ENCODE results near the gene TAS2R9. TPM values are rescaled to one million over a fixed set of nuclear protein-coding genes. Genes with fewer than 3 reads are reported as not detected.
"Not testable (repeated sequence)": the region's sequence is repeated elsewhere in the genome, so short reads cannot be mapped to it uniquely, and the experiment has no call there.

Gene TAS2R9
- total and polyA plus RNA-seq, 3 donors from 2014 or later = not detected

DNA sequence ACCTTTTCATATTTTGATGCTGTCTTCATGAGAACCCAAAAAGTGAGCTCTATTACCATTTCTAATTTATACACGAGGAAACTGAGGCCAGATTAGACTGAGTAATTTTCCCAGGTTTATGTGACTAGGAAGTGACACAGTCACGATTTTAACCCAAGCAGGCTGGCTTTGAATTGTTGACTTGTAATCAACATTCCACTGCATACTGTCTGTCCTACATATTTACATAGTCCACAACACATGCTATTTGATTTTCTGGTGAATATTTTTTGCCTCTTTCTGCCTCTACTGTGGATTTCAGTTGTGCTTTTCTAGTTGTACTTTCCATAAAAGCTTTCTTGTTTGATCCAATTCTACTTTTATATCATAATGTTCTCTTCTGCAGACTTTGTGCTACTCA lies 15.7 kb downstream of the TAS2R9 start:
- TF ChIP-seq, protein P1, sequence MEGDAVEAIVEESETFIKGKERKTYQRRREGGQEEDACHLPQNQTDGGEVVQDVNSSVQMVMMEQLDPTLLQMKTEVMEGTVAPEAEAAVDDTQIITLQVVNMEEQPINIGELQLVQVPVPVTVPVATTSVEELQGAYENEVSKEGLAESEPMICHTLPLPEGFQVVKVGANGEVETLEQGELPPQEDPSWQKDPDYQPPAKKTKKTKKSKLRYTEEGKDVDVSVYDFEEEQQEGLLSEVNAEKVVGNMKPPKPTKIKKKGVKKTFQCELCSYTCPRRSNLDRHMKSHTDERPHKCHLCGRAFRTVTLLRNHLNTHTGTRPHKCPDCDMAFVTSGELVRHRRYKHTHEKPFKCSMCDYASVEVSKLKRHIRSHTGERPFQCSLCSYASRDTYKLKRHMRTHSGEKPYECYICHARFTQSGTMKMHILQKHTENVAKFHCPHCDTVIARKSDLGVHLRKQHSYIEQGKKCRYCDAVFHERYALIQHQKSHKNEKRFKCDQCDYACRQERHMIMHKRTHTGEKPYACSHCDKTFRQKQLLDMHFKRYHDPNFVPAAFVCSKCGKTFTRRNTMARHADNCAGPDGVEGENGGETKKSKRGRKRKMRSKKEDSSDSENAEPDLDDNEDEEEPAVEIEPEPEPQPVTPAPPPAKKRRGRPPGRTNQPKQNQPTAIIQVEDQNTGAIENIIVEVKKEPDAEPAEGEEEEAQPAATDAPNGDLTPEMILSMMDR (IDR thresholded peaks at IDR 0.05) = no peak
- no peak for TF ChIP-seq POLR2A (IDR thresholded peaks at IDR 0.05)
- H3K4me3 ChIP-seq = no peak overlapping the region
- intact Hi-C loops (cut with DNase I; ENCODE audit: low total_unique reads) = no loop called here
- DNase-seq = no peak
- no peaks in the 10 kb centered on the region for H3K4me1 ChIP-seq
- 58 to 74% methylated on average over 2 of the region's 2 CpGs for WGBS, 2 donors
- H3K27me3 ChIP-seq = no peaks in the 10 kb centered on the region
- peak overlapping the region in 1 of 2 donors; percentile 11 for H3K27ac ChIP-seq
- H3K36me3 ChIP-seq (ENCODE audit: low read depth, missing control alignments) = no peaks in the 10 kb centered on the region
- H3K9me3 ChIP-seq = no peaks in the 10 kb centered on the region

DNA sequence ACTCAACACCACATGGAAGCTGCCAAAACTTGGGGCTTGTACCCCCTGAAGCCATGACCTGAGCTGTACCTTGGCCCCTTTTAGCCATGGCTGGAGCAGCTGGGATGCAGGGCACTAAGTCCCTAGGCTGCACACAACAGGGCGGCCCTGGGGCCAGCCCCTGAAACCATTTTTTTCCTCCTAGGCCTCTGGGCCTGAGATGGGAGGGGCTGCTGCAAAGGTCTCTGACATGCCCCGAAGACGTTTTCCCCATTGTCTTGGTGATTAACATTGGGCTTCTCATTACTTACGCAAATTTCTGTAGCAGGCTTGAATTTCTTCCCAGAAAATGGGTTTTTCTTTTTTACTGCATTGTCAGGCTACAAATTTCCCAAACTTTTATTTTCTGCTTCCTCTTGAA lies 18.2 kb downstream of the TAS2R9 start:
- DNase-seq; H3K4me1 ChIP-seq; H3K9me3 ChIP-seq; H3K27me3 ChIP-seq; H3K36me3 ChIP-seq (ENCODE audit: low read depth, missing control alignments); intact Hi-C loops (cut with DNase I; ENCODE audit: low total_unique reads); H3K27ac ChIP-seq; H3K4me3 ChIP-seq: not testable (repeated sequence)
- 89 to 90% methylated on average over 4 of the region's 4 CpGs for WGBS, 2 donors

DNA sequence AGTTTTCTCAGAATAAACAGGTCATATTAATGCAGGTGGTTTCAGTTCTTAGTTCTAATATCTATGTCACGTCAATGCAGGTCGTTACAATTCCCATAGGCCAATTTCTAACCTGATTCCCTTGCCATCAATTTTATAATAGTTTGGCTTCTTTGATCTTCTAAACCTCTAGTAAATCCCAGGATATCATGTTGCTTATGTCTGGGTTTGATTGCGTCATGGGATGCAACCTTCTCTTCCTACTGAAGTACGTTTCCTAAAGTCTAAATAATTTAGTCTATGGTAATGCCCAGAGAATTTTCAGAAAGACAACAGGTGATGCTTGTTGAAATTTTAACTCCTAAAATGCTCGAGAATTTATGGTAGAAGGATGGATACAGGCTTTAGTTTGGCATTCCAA lies 26.7 kb downstream of the TAS2R9 start:
- TF ChIP-seq, protein P1 (IDR thresholded peaks at IDR 0.05) = no peak
- no peak for TF ChIP-seq POLR2A (IDR thresholded peaks at IDR 0.05)
- Histone ChIP-seq H3K27ac (no peak overlapping the region), H3K9me3 (no peaks in the 10 kb centered on the region), H3K27me3 (no peaks in the 10 kb centered on the region), H3K4me3 (no peak overlapping the region), H3K4me1 (no peaks in the 10 kb centered on the region), H3K36me3 (ENCODE audit: low read depth, missing control alignments) (no peaks in the 10 kb centered on the region)
- WGBS, 2 donors = 77 to 78% methylated on average over 5 of the region's 5 CpGs
- DNase-seq = no peak
- intact Hi-C loops (cut with DNase I; ENCODE audit: low total_unique reads) = no loop called here

DNA sequence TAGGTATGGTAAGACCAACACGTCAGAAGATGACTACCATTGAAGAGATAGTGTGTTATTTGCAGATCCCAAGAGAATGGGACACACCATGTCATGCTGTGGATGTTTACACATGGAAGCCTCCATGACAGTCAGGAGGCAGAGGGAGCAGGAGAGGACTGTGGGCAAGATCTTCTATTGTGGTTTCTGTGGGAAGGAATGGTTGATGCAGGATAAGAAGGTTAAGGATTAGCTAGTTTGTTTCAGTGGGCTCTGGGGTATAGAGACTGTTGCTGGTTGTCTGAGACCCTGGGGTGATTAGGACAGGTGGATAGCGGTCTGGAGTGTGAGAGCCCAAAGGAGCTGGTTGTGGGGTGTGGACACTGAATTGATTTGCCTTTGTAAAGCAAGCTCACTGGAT lies 30.9 kb downstream of the TAS2R9 start:
- Histone ChIP-seq H3K4me1 (no peaks in the 10 kb centered on the region), H3K27me3 (no peaks in the 10 kb centered on the region), H3K36me3 (ENCODE audit: low read depth, missing control alignments) (no peaks in the 10 kb centered on the region), H3K9me3 (no peaks in the 10 kb centered on the region), H3K27ac (no peak overlapping the region), H3K4me3 (no peak overlapping the region)
- WGBS, 2 donors = 85 to 91% methylated on average over 2 of the region's 2 CpGs
- intact Hi-C loops (cut with DNase I; ENCODE audit: low total_unique reads) = no loop called here
- no peak for TF ChIP-seq POLR2A (IDR thresholded peaks at IDR 0.05)
- TF ChIP-seq, protein P1 (IDR thresholded peaks at IDR 0.05) = no peak
- no peak for DNase-seq

DNA sequence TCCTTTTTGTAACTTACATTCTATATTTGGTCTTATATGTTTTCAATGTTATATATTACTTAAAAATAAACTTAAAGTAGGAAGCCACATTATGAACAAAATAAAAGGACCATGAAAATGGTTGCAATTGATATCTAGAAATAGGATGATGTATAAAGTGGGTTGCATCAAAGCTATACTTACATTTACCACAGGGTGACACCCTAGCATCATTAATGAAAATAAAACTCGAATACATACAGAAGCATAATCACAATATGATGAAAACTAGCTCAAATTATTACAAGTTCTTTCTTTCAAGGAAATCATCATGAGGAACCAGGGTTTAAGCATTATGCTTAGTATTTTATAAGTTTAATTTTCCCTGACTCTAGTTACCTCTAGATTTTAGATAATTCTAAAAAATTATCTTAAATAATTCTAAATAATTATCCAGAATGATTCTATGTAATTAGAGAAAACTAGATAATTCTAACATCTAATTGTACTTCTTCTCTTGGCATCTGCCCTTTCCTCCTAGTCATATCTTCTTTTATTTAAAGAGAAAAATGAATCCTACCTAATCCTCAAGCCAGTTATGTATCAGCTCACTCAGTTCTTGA lies 38.7 kb downstream of the TAS2R9 start:
- DNase-seq = no peak
- intact Hi-C loops (cut with DNase I; ENCODE audit: low total_unique reads) = loop anchor here (5.0 kb wide), 1 partner anchor 431 kb away; no protein-coding TSS in a partner anchor
- WGBS, 2 donors = 17 to 18% methylated on average over 1 of the region's 1 CpG

More for the DNA sequence above, 38.7 kb downstream of the TAS2R9 start:
- H3K36me3 ChIP-seq (ENCODE audit: low read depth, missing control alignments) = no peaks in the 10 kb centered on the region
- H3K27ac ChIP-seq = no peak overlapping the region
- H3K9me3 ChIP-seq = no peaks in the 10 kb centered on the region
- H3K4me1 ChIP-seq = no peaks in the 10 kb centered on the region
- TF ChIP-seq, protein P1 (IDR thresholded peaks at IDR 0.05) = peak in 2 of 3 experiments; percentile 52 to 63
- TF ChIP-seq POLR2A (IDR thresholded peaks at IDR 0.05) = no peak
- H3K4me3 ChIP-seq = no peak overlapping the region
- no peaks in the 10 kb centered on the region for H3K27me3 ChIP-seq

Data from testis (tissue), 3 donors.